Endothelial cell of umbilical vein (primary cell): Measurements from ENCODE around the gene TSNAXIP1. TPM values are rescaled to one million over a fixed set of nuclear protein-coding genes. Genes with fewer than 3 reads are reported as not detected.

ENCODE experiments used
- BruUV-seq: library from RNA; stranded (reverse); fragments of 400-500 nt; replicated peaks from 2 replicates; lab custom pipeline; 2021; lab: Mats Ljungman, UMichigan
- CTCF ChIA-PET: fragments of 300-600, 350-600 bp; sonication (Branson Sonifier 250); formaldehyde crosslinking; loops from one replicate; lab custom pipeline; 2021; ENCODE audit warnings: antibody characterized with exemption, inconsistent platforms; lab: Charles Lee
- POLR2A ChIA-PET: fragments of 300-600, 350-600 bp; sonication (Branson Sonifier 250); formaldehyde crosslinking; loops from one replicate; lab custom pipeline; 2021; ENCODE audit warnings: antibody characterized with exemption, inconsistent platforms; lab: Charles Lee
- DNase-seq: peaks from one replicate; pipeline ENCODE4 v3.0.0-alpha.2; 2011; ENCODE audit warnings: low read depth, low spot score
- FAIRE-seq: peaks from 2 replicates; lab custom pipeline; 2011; peaks lifted over from hg19 to GRCh38; lab: Jason Lieb, UNC
- H2AFZ ChIP-seq: 2 replicates; pipeline ENCODE4 v1.6.0; 2012; ENCODE audit warnings: low read depth, low read length, control low read depth, inconsistent platforms
- H3K27ac ChIP-seq: 2 replicates; pipeline ENCODE4 v1.5.1; 2011; ENCODE audit warnings: low read depth, mild to moderate bottlenecking, control low read depth, low read length, moderate library complexity; ENCODE audit not compliant: insufficient read depth
- H3K27me3 ChIP-seq, 2 experiments: 2 replicates each; pipeline versions ENCODE4 v1.6.0 to v1.6.1; 2011; ENCODE audit warnings: low read length in 2 of 2, mixed read lengths in 1 of 2; ENCODE audit not compliant: control insufficient read depth in 2 of 2, insufficient read depth in 2 of 2
- H3K36me3 ChIP-seq, 2 experiments: 2 replicates in 1 of 2; 3 replicates in 1 of 2; pipeline ENCODE4 v1.5.1; 2011; ENCODE audit warnings: low read length in 2 of 2, mild to moderate bottlenecking in 1 of 2, moderate library complexity in 1 of 2; ENCODE audit not compliant: control insufficient read depth in 2 of 2, insufficient read depth in 2 of 2; ENCODE audit errors: extremely low read depth in 1 of 2
- H3K4me1 ChIP-seq: 3 replicates; pipeline ENCODE4 v1.5.1; 2011; ENCODE audit warnings: mild to moderate bottlenecking, low read length; ENCODE audit not compliant: control insufficient read depth, insufficient read depth; ENCODE audit errors: extremely low read depth
- H3K4me2 ChIP-seq: 2 replicates; pipeline ENCODE4 v1.6.1; 2011; ENCODE audit warnings: low read length, control low read depth, mixed read lengths; ENCODE audit not compliant: insufficient read depth
- H3K4me3 ChIP-seq, 3 experiments: fragments of 200-600 bp in 1 of 3; sonication (generic), shearing (Covaris generic) in 1 of 3; replicated peaks in 1 of 3; 2 replicates each; pipeline ENCODE4 v1.5.1; 2011 to 2016; ENCODE audit warnings: control low read depth in 3 of 3, low read length in 3 of 3, mild to moderate bottlenecking in 2 of 3, inconsistent platforms in 1 of 3, low read depth in 1 of 3, moderate library complexity in 1 of 3; ENCODE audit not compliant: insufficient read depth in 1 of 3
- H3K79me2 ChIP-seq: 2 replicates; pipeline ENCODE4 v1.6.0; 2012; ENCODE audit warnings: low read length, inconsistent platforms; ENCODE audit not compliant: control insufficient read depth, insufficient read depth
- H3K9ac ChIP-seq: replicated peaks from 2 replicates; pipeline ENCODE3; 2011; ENCODE audit warnings: low read length, control low read depth; ENCODE audit not compliant: insufficient read depth; ENCODE audit errors: extremely low read depth
- H3K9me1 ChIP-seq: replicated peaks from 3 replicates; pipeline ENCODE4 v1.6.0; 2011; ENCODE audit warnings: mild to moderate bottlenecking, low read length; ENCODE audit not compliant: control insufficient read depth, insufficient read depth; ENCODE audit errors: extremely low read depth
- H3K9me3 ChIP-seq: replicated peaks from 2 replicates; pipeline ENCODE4 v1.5.1; 2012; ENCODE audit warnings: low read length, inconsistent platforms; ENCODE audit not compliant: control insufficient read depth, insufficient read depth
- H4K20me1 ChIP-seq: replicated peaks from 2 replicates; pipeline ENCODE3; 2011; ENCODE audit warnings: mild to moderate bottlenecking, low read length; ENCODE audit not compliant: control insufficient read depth, insufficient read depth; ENCODE audit errors: extremely low read depth
- EZH2 ChIP-seq: IDR thresholded peaks from 2 replicates; pipeline ENCODE4 v1.6.1; 2012; ENCODE audit warnings: borderline replicate concordance, low read depth, mild to moderate bottlenecking, moderate library complexity, low read length, inconsistent platforms; ENCODE audit not compliant: severe bottlenecking
- FOS ChIP-seq: IDR thresholded peaks from 2 replicates; pipeline ENCODE4 v1.6.1; 2011; ENCODE audit warnings: mild to moderate bottlenecking, low read length, moderate library complexity, borderline replicate concordance; ENCODE audit not compliant: insufficient read depth
- MYC ChIP-seq: IDR thresholded peaks from one replicate; pipeline ENCODE4 v1.6.1; 2011; ENCODE audit warnings: mild to moderate bottlenecking, low read depth, low read length
- POLR2A ChIP-seq: IDR thresholded peaks from 2 replicates; pipeline ENCODE4 v1.6.1; 2012; ENCODE audit warnings: low read depth, mild to moderate bottlenecking, control low read depth, low read length
- POLR2AphosphoS5 ChIP-seq: IDR thresholded peaks from 2 replicates; pipeline ENCODE4 v1.6.1; 2012; ENCODE audit warnings: low read depth, mild to moderate bottlenecking, control low read depth, low read length, moderate library complexity; ENCODE audit not compliant: insufficient read depth
- dilution Hi-C: fragments of 300-500 bp; cut with MboI; formaldehyde crosslinking; loops from one replicate; pipeline ENCODE4 v1.15.0; 2019; ENCODE audit warnings: low sequenced_read_pairs; ENCODE audit not compliant: extremely low pct_ligation_motif_present
- intact Hi-C: fragments of 100-400 bp; cut with micrococcal nuclease; formaldehyde crosslinking; loops from one replicate; pipeline ENCODE4 v1.10.0; 2022
- polyA plus RNA-seq, 4 experiments: library from polyadenylated mRNA; depleted of rRNA in 3 of 4; stranded (reverse) in 3 of 4; unstranded in 1 of 4; fragments of >200 nt; gene quantifications; 2 replicates each; pipeline versions ENCODE4 v1.2.1 to v1.2.3, GENCODE V29; 2011 to 2012; ENCODE audit warnings: missing spikeins in 1 of 4
- total RNA-seq: library from RNA; stranded (reverse); gene quantifications from 2 replicates; pipeline ENCODE4 v1.2.3, GENCODE V29; 2021
- TF ChIP-seq, protein P1 (sequence below): IDR thresholded peaks from 2 replicates; pipeline ENCODE4 v1.6.1; 2011; ENCODE audit not compliant: insufficient read depth, insufficient read length

The TSNAXIP1 gene
- total and polyA plus RNA-seq, 2 donors (not counting 3 experiments of a cell fraction or from before 2014, with no cell fraction given): 0.95 to 1.2 TPM

- H3K4me2 ChIP-seq: peak within 1 kb of the TSS; percentile 79
- peak within 1 kb of the TSS; percentile 93 for H3K9ac ChIP-seq
- peaks cover 32% of the 10 kb centered on the region for H3K4me1 ChIP-seq
- dilution Hi-C loops: no loop called here
- intact Hi-C loops: loop anchor here (1.0 to 2.0 kb wide), 4 partner anchors 26 to 174 kb away; partner anchors contain the start of genes EDC4 and PSKH1
- H3K27me3 ChIP-seq: no peaks in the 10 kb centered on the region
- CTCF ChIA-PET: interaction anchor here (1.0 to 1.5 kb wide), 4 partner anchors 10 to 175 kb away, joined by 3 to 6 read pairs (median 4); no protein-coding TSS in a partner anchor
- H2AFZ ChIP-seq: peak within 1 kb of the TSS; percentile 74
- peak within 1 kb of the TSS; percentile 71 to 81 (median 74) for H3K4me3 ChIP-seq
- no peaks in the 10 kb centered on the region for H3K9me3 ChIP-seq
- no TSS peak for BruUV-seq
- H3K27ac ChIP-seq: peak within 1 kb of the TSS; percentile 79
- peaks cover 0 to 3% of the 10 kb centered on the region in 2 experiments for H3K36me3 ChIP-seq
- POLR2A ChIA-PET: interaction anchor here (1.1 kb wide), 1 partner anchor 26 kb away, joined by 3 read pairs; the partner anchor contains the start of gene EDC4
- H3K9me1 ChIP-seq: no peaks in the 10 kb centered on the region
- peaks cover 3% of the 10 kb centered on the region for H4K20me1 ChIP-seq
- TF ChIP-seq EZH2: no peak
- TF ChIP-seq, protein P1, sequence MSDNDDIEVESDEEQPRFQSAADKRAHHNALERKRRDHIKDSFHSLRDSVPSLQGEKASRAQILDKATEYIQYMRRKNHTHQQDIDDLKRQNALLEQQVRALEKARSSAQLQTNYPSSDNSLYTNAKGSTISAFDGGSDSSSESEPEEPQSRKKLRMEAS: peak; percentile 0
- no peak for TF ChIP-seq POLR2A
- TF ChIP-seq FOS: no peak
- no peak for TF ChIP-seq POLR2AphosphoS5
- no peak for TF ChIP-seq MYC
- DNase-seq (peak; percentile 58), FAIRE-seq (peak; percentile 60)
- H3K79me2 ChIP-seq: peaks cover 72% of the 10 kb centered on the region
Observed at GRCh38 chr16:67847064-67847861, 40.6 kb downstream of the TSNAXIP1 start, which contains the start of gene CENPT. CENPT (minus strand) TSS chr16:67847693; CDS start chr16:67833859, 13,834 bp downstream.
